Measurements from ENCODE around the gene CACNA1A.

GRCh38 chr19:13195678-13196077 lies 310.6 kb downstream of the CACNA1A start:
- no peak for TF ChIP-seq EZH2 (IDR thresholded peaks at IDR 0.05; ENCODE audit: borderline replicate concordance, low read length)
- TF ChIP-seq CTCF (IDR thresholded peaks at IDR 0.05; ENCODE audit: low read length): peak; percentile 76
